Left lung (tissue), 10 donors: ENCODE measurements around the gene CHD9. TPM values are rescaled to one million over a fixed set of nuclear protein-coding genes. Genes with fewer than 3 reads are reported as not detected.

Source experiments
- ATAC-seq: fragments of 200-7000 bp; cut with Tn5 transposase; one replicate; pipeline ENCODE4 v1.9.1; 2020; ENCODE audit warnings: moderate library complexity
- DNase-seq, 4 donors: peaks; one replicate each; pipeline ENCODE4 v3.0.0-alpha.2; 2013 to 2020
- H3K27ac ChIP-seq, 2 donors: fragments of 200-600 bp; sonication (generic) in 1 of 2; one replicate each; pipeline versions ENCODE4 v1.5.0 to v1.8.0; 2020 to 2021
- H3K27me3 ChIP-seq, 2 donors: fragments of 200-600 bp; sonication (generic) in 1 of 2; one replicate each; pipeline versions ENCODE4 v1.5.0 to v1.8.0; 2020 to 2021
- H3K36me3 ChIP-seq, 2 donors: fragments of 200-600 bp; sonication (generic) in 1 of 2; one replicate each; pipeline versions ENCODE4 v1.5.0 to v1.8.0; 2020 to 2021
- H3K4me1 ChIP-seq, 2 donors: fragments of 200-600 bp; one replicate each; pipeline ENCODE4 v1.8.0; 2021
- H3K4me3 ChIP-seq, 2 donors: fragments of 200-600 bp; sonication (generic) in 1 of 2; one replicate each; pipeline versions ENCODE4 v1.5.0 to v1.8.0; 2020 to 2021; ENCODE audit warnings: mild to moderate bottlenecking in 1 of 2
- H3K9me3 ChIP-seq, 2 donors: fragments of 200-600 bp; sonication (generic) in 1 of 2; one replicate each; pipeline versions ENCODE4 v1.5.0 to v1.8.0; 2020 to 2021
- intact Hi-C, 2 donors: fragments of 100-400 bp; cut with DNase I; formaldehyde crosslinking; loops; one replicate each; pipeline versions ENCODE4 v1.11.2 to v1.14.2; 2022
- polyA plus RNA-seq, 6 donors: library from polyadenylated mRNA; unstranded; fragments of 120-200 nt; gene quantifications; one replicate each; pipeline ENCODE4 v1.2.1, GENCODE V29; 2013; ENCODE audit not compliant: insufficient read length in 6 of 6
- total RNA-seq, 2 donors: library from RNA; stranded (reverse); fragmentation: NEBNext Ultra II Directional; extraction: Animal tissue kit (Norgen Biotek cat#: 25700); gene quantifications; one replicate each; pipeline ENCODE4 v1.2.1, GENCODE V29; 2021
- TF ChIP-seq, protein P1 (sequence below), 2 donors: fragments of 200-600 bp; sonication (generic) in 1 of 2; IDR thresholded peaks; one replicate each; pipeline versions ENCODE4 v1.5.0 to v1.8.0; 2021; ENCODE audit warnings: antibody characterized with exemption in 2 of 2
- donor health status: DM: no; HTN: yes; CAD: no.
- donor health status: DM: no; HTN: no; CAD: no.

CHD9 gene
- total and polyA plus RNA-seq, 8 donors = 65.6 to 88.0 (median 74.0) TPM

DNA sequence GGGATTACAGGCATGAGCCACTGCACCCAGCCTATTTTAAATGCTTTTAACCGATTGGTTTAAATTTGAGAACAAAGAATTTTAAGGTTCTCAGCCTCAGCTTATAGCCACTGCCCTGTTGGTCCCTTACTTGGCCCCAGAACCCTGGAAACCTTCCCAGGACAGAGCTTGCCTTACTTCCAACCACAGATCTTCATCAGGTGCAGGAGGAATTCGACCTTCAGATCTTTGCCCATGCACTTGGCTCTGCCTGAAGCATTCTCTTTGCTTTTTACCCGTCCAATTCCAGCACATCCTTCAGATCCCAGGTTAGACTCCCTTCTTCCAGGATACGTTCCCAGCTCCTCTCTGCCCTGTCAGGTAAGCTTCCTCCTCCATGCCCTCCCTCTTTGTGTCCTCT, 27.7 kb downstream of the CHD9 start:
- no peak for ATAC-seq
- Histone ChIP-seq H3K27ac (no peak overlapping the region), H3K4me3 (no peak overlapping the region), H3K4me1 (peaks cover 34 to 51% of the 10 kb centered on the region in 2 donors), H3K36me3 (no peaks in the 10 kb centered on the region), H3K9me3 (no peaks in the 10 kb centered on the region), H3K27me3 (no peaks in the 10 kb centered on the region)
- no peak for DNase-seq
- TF ChIP-seq, protein P1, sequence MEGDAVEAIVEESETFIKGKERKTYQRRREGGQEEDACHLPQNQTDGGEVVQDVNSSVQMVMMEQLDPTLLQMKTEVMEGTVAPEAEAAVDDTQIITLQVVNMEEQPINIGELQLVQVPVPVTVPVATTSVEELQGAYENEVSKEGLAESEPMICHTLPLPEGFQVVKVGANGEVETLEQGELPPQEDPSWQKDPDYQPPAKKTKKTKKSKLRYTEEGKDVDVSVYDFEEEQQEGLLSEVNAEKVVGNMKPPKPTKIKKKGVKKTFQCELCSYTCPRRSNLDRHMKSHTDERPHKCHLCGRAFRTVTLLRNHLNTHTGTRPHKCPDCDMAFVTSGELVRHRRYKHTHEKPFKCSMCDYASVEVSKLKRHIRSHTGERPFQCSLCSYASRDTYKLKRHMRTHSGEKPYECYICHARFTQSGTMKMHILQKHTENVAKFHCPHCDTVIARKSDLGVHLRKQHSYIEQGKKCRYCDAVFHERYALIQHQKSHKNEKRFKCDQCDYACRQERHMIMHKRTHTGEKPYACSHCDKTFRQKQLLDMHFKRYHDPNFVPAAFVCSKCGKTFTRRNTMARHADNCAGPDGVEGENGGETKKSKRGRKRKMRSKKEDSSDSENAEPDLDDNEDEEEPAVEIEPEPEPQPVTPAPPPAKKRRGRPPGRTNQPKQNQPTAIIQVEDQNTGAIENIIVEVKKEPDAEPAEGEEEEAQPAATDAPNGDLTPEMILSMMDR (IDR thresholded peaks at IDR 0.05) = no peak
- intact Hi-C loops = no loop called here

DNA sequence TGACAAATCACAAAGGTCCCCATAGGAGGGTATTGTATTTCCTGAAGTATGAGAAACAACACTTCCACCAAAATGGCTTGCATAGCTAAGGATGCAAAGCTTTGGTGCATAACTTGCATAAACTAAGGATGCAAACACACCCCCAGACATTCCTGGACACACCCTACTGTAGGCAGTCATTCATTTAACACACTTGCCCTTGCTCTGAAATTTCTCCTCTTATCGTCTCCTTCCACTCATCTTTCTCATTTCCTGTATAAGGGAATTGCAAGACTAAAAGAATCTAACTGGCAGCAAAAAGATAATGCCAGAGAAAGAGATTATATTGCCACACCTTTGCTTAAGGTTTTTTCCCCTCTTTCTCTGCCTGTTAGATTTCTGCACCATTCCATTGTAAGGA, 28.3 kb downstream of the CHD9 start:
- H3K4me1 ChIP-seq = peaks cover 34 to 52% of the 10 kb centered on the region in 2 donors
- intact Hi-C loops = no loop called here
- no peak overlapping the region for H3K27ac ChIP-seq
- no peaks in the 10 kb centered on the region for H3K36me3 ChIP-seq
- DNase-seq = no peak
- H3K4me3 ChIP-seq = no peak overlapping the region
- no peaks in the 10 kb centered on the region for H3K9me3 ChIP-seq
- no peak for ATAC-seq
- TF ChIP-seq, protein P1 (IDR thresholded peaks at IDR 0.05) = no peak
- no peaks in the 10 kb centered on the region for H3K27me3 ChIP-seq

DNA sequence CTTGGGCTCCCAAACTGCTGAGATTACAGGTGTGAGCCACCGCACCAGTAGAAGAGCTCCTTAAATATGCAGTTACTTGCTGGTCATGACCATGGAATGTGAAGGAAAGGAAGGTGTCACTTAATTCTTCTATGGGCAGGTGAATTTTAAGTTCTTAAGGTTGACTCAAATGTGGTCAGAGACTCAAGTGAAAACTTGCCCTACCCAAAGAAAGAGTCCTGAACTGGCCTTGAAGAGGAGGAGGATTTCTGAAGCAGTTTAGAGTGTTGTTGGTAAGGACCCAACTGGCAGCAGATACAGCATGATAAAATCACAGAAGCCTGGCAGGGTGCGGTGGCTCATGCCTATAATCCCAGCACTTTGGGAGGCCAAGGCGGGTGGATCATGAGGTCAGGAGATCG, 29.4 kb downstream of the CHD9 start:
- Histone ChIP-seq H3K27ac (peak overlapping the region; percentile 53 to 61), H3K9me3 (no peaks in the 10 kb centered on the region), H3K4me1 (peaks cover 34 to 58% of the 10 kb centered on the region in 2 donors), H3K27me3 (no peaks in the 10 kb centered on the region), H3K4me3 (no peak overlapping the region), H3K36me3 (no peaks in the 10 kb centered on the region)
- DNase-seq = no peak
- intact Hi-C loops = no loop called here
- TF ChIP-seq, protein P1 (IDR thresholded peaks at IDR 0.05) = no peak
- peak; percentile 57 for ATAC-seq

DNA sequence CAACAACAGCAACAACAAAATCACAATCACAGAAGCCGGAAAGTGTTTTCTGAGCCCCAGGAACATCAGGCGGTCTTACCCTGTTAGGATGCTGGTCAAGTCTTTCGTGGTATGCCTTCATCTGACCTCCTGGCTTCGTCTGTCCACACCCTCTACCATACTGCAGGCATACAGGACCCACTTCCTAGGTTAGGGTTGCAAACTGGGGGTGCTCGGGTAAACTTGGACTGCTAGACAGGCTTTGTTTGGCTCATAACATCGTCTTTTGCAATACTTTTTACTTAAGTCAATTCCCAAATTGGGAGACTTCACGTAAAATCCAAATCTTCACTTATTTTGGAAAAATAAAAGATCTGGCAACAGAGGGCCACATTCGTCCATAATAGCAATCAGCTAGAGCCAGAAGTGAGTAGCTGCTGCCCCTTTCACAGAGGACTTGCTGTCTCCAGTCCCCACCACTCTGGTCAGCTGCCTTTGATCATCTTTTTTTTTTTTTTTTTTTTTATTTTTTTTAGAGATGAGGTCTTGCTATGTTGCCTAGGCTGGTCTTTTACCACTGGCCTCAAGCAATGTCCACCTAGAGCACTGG, 30.0 kb downstream of the CHD9 start:
- no peaks in the 10 kb centered on the region for H3K36me3 ChIP-seq
- H3K27me3 ChIP-seq = no peaks in the 10 kb centered on the region
- DNase-seq (peak in 1 of 4 donors; percentile 28), ATAC-seq (no peak)
- TF ChIP-seq, protein P1 (IDR thresholded peaks at IDR 0.05) = no peak
- no peak overlapping the region for H3K4me3 ChIP-seq
- peaks cover 34 to 60% of the 10 kb centered on the region in 2 donors for H3K4me1 ChIP-seq
- peak overlapping the region; percentile 53 to 61 for H3K27ac ChIP-seq
- intact Hi-C loops = no loop called here
- H3K9me3 ChIP-seq = no peaks in the 10 kb centered on the region

DNA sequence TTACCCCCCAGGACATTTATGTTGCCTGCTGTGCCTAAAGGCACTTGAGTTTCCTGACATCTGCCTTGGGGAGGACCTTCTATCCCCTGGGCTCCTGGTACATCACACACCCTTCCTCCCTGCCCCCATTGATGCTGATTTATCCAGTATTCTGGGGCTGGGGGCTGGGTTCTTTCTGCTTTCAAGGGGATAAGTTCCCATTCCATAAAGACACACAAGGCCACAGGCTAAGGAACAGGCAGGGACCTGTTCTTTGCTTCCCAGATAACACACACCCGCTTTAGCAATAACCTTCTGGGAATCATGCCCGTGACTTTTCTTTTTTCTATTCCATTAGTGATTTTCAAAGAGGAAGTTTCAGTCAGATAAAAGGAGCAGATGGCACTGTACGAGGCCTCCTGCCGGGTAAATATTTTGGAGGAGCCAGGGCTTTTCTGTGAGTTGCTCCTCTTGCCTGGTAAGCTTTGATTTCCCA, 30.6 kb downstream of the CHD9 start:
- intact Hi-C loops = no loop called here
- DNase-seq = peak in 1 of 4 donors; percentile 70
- no peaks in the 10 kb centered on the region for H3K27me3 ChIP-seq
- ATAC-seq = no peak
- no peaks in the 10 kb centered on the region for H3K36me3 ChIP-seq
- H3K4me3 ChIP-seq = no peak overlapping the region
- peaks cover 40 to 62% of the 10 kb centered on the region in 2 donors for H3K4me1 ChIP-seq
- no peaks in the 10 kb centered on the region for H3K9me3 ChIP-seq
- H3K27ac ChIP-seq = peak overlapping the region; percentile 53 to 61
- TF ChIP-seq, protein P1 (IDR thresholded peaks at IDR 0.05) = no peak
